SK-N-SH treated with all-trans-retinoic acid at 6 μM for 48 hours (cell line): ENCODE results near the gene SLC35C1.

Experiments
- ATAC-seq: fragments of 200-7000 bp; cut with Tn5 transposase; 3 replicates; pipeline ENCODE4 v1.9.1; 2020; ENCODE audit warnings: mild to moderate bottlenecking, moderate library complexity
- BACH2 ChIP-seq: fragments of 250-450 bp; sonication (Bioruptor Pico); IDR thresholded peaks from 2 replicates; pipeline ENCODE4 v1.9.0; 2021; ENCODE audit warnings: mild to moderate bottlenecking, borderline replicate concordance
- CSDC2 ChIP-seq: fragments of 250-450 bp; sonication (Bioruptor Pico); IDR thresholded peaks from 2 replicates; pipeline ENCODE4 v1.5.0; 2020; ENCODE audit warnings: mild to moderate bottlenecking, moderate library complexity
- ESRRG ChIP-seq: fragments of 250-450 bp; sonication (Bioruptor Pico); IDR thresholded peaks from 2 replicates; pipeline ENCODE4 v1.6.1; 2021; ENCODE audit warnings: mild to moderate bottlenecking
- GLIS3 ChIP-seq: fragments of 250-450 bp; sonication (Bioruptor Pico); IDR thresholded peaks from 2 replicates; pipeline ENCODE4 v1.5.0; 2020; ENCODE audit warnings: mild to moderate bottlenecking, moderate library complexity
- ISL1 ChIP-seq: fragments of 250-450 bp; sonication (Bioruptor Pico); IDR thresholded peaks from 2 replicates; pipeline ENCODE4 v2.1.2; 2022; ENCODE audit warnings: mild to moderate bottlenecking, moderate library complexity
- OSR1 ChIP-seq: fragments of 250-450 bp; sonication (Bioruptor Pico); IDR thresholded peaks from 2 replicates; pipeline ENCODE4 v1.8.0; 2022; ENCODE audit warnings: moderate library complexity, mild to moderate bottlenecking, inconsistent platforms
- PPARA ChIP-seq: fragments of 250-450 bp; sonication (Bioruptor Pico); IDR thresholded peaks from 2 replicates; pipeline ENCODE4 v1.5.0; 2020; ENCODE audit warnings: mild to moderate bottlenecking, borderline replicate concordance
- RARB ChIP-seq: fragments of 250-450 bp; sonication (Bioruptor Pico); IDR thresholded peaks from 2 replicates; pipeline ENCODE4 v1.8.0; 2021; ENCODE audit warnings: mild to moderate bottlenecking, moderate library complexity
- SNAI2 ChIP-seq: fragments of 250-450 bp; sonication (Bioruptor Pico); IDR thresholded peaks from 2 replicates; pipeline ENCODE4 v1.5.0; 2020; ENCODE audit warnings: mild to moderate bottlenecking, moderate library complexity
- TCF4 ChIP-seq: fragments of 250-450 bp; sonication (Bioruptor Pico); IDR thresholded peaks from 2 replicates; pipeline ENCODE4 v1.8.0; 2021; ENCODE audit warnings: mild to moderate bottlenecking, moderate library complexity, borderline replicate concordance
- TOX ChIP-seq: fragments of 250-450 bp; sonication (Bioruptor Pico); IDR thresholded peaks from 2 replicates; pipeline ENCODE4 v1.8.0; 2021; ENCODE audit warnings: mild to moderate bottlenecking, moderate library complexity, borderline replicate concordance
- ZC3H10 ChIP-seq: fragments of 250-450 bp; sonication (Bioruptor Pico); IDR thresholded peaks from 2 replicates; pipeline ENCODE4 v1.5.1; 2021; ENCODE audit warnings: mild to moderate bottlenecking, moderate library complexity
- ZFP3 ChIP-seq: fragments of 250-450 bp; sonication (Bioruptor Pico); IDR thresholded peaks from 2 replicates; pipeline ENCODE4 v1.5.0; 2020; ENCODE audit warnings: mild to moderate bottlenecking, moderate library complexity
- ZFP30 ChIP-seq: fragments of 450-650 bp; formaldehyde crosslinking; IDR thresholded peaks from 2 replicates; pipeline ENCODE4 v1.5.0; 2022; ENCODE audit warnings: mild to moderate bottlenecking, moderate library complexity
- ZNF565 ChIP-seq: fragments of 450-650 bp; formaldehyde crosslinking; conservative IDR thresholded peaks from 2 replicates; pipeline ENCODE4 v1.5.0; 2020; ENCODE audit warnings: low read depth, mild to moderate bottlenecking, moderate library complexity
- ZNF70 ChIP-seq: fragments of 450-650 bp; formaldehyde crosslinking; IDR thresholded peaks from 2 replicates; pipeline ENCODE4 v1.5.0; 2020; ENCODE audit warnings: mild to moderate bottlenecking, moderate library complexity
- ZNF8 ChIP-seq: fragments of 450-650 bp; formaldehyde crosslinking; IDR thresholded peaks from 2 replicates; pipeline ENCODE4 v1.5.0; 2020; ENCODE audit warnings: mild to moderate bottlenecking, moderate library complexity
- TF ChIP-seq, protein P1 (sequence below): fragments of 250-450 bp; sonication (Bioruptor Pico); IDR thresholded peaks from 2 replicates; pipeline ENCODE4 v1.5.1; 2021; ENCODE audit warnings: mild to moderate bottlenecking, moderate library complexity
- TF ChIP-seq, protein P2 (sequence below): fragments of 250-450 bp; sonication (Bioruptor Pico); IDR thresholded peaks from 2 replicates; pipeline ENCODE4 v1.5.0; 2020; ENCODE audit warnings: mild to moderate bottlenecking, moderate library complexity
- TF ChIP-seq, protein P3 (sequence below): fragments of 250-450 bp; sonication (Bioruptor Pico); IDR thresholded peaks from 2 replicates; pipeline ENCODE4 v1.8.0; 2020; ENCODE audit warnings: mild to moderate bottlenecking, moderate library complexity, borderline replicate concordance

The SLC35C1 gene

DNA sequence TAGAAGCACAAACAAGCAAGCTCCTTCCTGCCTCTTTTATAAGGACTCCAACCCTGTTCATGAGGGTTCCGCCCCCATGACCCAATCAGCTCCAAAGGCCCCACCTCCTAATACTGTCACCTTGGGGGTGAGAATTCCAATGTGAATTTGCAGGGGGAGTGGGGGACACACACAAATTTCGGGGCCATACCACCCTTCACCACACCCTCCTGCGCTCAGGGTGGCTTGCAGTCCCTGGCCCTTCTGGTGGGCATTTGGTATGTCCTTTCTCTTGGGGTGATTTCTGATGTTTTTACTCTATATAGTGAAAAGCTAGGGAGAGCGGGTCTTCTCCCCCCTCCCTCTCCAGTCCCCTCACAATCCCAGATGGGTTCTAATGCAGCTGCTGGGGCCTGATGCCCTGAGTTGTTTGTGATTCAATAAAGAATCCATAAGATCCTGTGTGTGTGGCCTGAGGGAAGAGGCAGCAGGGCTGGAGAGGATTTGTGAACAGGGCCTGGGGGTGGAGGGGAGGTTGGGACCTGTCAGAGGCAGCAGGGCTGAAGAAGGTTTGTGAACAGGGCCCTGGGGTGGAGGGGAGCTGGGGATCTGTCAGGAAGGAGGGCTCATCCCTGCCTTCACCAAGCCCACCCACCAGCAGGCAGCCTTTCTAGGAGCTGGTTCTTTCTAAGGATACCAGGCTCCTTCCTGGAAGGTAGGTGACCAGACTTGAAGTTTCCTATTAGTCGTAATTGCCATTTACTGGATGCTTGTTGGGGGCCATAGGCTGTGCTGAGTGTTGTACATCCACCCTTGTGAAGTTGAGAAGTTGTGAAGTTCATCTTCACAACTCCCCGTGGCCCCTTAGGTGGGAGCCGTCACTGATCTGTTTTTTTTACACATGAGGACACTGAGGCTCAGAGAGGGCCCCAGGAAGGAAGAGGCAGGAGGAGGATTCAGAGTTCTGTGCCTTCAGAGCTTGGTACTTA is 7.9 kb downstream of the SLC35C1 start:
- TF ChIP-seq, protein P1, sequence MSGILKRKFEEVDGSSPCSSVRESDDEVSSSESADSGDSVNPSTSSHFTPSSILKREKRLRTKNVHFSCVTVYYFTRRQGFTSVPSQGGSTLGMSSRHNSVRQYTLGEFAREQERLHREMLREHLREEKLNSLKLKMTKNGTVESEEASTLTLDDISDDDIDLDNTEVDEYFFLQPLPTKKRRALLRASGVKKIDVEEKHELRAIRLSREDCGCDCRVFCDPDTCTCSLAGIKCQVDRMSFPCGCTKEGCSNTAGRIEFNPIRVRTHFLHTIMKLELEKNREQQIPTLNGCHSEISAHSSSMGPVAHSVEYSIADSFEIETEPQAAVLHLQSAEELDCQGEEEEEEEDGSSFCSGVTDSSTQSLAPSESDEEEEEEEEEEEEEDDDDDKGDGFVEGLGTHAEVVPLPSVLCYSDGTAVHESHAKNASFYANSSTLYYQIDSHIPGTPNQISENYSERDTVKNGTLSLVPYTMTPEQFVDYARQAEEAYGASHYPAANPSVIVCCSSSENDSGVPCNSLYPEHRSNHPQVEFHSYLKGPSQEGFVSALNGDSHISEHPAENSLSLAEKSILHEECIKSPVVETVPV (CRISPR knock-in tag): no peak
- TF ChIP-seq, protein P2, sequence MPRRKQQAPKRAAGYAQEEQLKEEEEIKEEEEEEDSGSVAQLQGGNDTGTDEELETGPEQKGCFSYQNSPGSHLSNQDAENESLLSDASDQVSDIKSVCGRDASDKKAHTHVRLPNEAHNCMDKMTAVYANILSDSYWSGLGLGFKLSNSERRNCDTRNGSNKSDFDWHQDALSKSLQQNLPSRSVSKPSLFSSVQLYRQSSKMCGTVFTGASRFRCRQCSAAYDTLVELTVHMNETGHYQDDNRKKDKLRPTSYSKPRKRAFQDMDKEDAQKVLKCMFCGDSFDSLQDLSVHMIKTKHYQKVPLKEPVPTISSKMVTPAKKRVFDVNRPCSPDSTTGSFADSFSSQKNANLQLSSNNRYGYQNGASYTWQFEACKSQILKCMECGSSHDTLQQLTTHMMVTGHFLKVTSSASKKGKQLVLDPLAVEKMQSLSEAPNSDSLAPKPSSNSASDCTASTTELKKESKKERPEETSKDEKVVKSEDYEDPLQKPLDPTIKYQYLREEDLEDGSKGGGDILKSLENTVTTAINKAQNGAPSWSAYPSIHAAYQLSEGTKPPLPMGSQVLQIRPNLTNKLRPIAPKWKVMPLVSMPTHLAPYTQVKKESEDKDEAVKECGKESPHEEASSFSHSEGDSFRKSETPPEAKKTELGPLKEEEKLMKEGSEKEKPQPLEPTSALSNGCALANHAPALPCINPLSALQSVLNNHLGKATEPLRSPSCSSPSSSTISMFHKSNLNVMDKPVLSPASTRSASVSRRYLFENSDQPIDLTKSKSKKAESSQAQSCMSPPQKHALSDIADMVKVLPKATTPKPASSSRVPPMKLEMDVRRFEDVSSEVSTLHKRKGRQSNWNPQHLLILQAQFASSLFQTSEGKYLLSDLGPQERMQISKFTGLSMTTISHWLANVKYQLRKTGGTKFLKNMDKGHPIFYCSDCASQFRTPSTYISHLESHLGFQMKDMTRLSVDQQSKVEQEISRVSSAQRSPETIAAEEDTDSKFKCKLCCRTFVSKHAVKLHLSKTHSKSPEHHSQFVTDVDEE (CRISPR knock-in tag): no peak
- TF ChIP-seq BACH2 (no peak), ZFP30 (no peak), ZC3H10 (no peak)
- no peak for ATAC-seq

GRCh38 chr11:45815747-45816146 is 10.8 kb downstream of the SLC35C1 start:
- TF ChIP-seq, protein P2 (CRISPR knock-in tag): no peak
- TF ChIP-seq, all 23 proteins: peak for 0
- peak; percentile 74 for ATAC-seq

DNA sequence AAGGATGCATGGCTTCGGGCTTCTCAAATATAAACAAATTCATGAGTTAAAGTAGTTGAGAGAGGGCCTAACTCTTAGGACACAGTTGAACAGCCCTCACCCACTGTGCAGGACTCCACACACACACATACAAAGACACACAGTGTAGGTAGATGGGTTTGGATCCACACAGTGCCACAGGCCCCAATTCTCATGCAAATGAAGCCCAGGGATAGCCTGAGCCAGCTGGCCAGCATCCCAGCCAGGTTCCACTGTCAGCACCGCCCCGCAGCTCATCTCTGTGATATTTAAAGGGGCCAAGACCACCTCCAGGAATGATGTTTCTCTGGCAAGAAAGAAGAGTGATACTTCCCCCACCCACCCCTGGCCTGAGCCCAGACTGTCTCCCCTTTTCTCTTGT is 11.7 kb downstream of the SLC35C1 start:
- peak; percentile 48 for ATAC-seq
- TF ChIP-seq ZC3H10: no peak
- TF ChIP-seq CSDC2 (CRISPR knock-in tag): no peak
- TF ChIP-seq OSR1 (CRISPR knock-in tag): no peak
- TF ChIP-seq ISL1 (CRISPR knock-in tag): no peak

- ATAC-seq: no peak
- TF ChIP-seq RARB (CRISPR knock-in tag) (no peak), ZNF8 (CRISPR knock-in tag) (no peak), ZFP30 (no peak), GLIS3 (no peak), TOX (no peak), SNAI2 (CRISPR knock-in tag) (no peak), TCF4 (CRISPR knock-in tag) (no peak), PPARA (CRISPR knock-in tag) (no peak), ZNF565 (CRISPR knock-in tag) (no peak), ESRRG (CRISPR knock-in tag) (no peak), CSDC2 (CRISPR knock-in tag) (no peak), ISL1 (CRISPR knock-in tag) (no peak), ZNF70 (CRISPR knock-in tag) (no peak), ZC3H10 (no peak), ZFP3 (no peak)
- TF ChIP-seq, protein P3, sequence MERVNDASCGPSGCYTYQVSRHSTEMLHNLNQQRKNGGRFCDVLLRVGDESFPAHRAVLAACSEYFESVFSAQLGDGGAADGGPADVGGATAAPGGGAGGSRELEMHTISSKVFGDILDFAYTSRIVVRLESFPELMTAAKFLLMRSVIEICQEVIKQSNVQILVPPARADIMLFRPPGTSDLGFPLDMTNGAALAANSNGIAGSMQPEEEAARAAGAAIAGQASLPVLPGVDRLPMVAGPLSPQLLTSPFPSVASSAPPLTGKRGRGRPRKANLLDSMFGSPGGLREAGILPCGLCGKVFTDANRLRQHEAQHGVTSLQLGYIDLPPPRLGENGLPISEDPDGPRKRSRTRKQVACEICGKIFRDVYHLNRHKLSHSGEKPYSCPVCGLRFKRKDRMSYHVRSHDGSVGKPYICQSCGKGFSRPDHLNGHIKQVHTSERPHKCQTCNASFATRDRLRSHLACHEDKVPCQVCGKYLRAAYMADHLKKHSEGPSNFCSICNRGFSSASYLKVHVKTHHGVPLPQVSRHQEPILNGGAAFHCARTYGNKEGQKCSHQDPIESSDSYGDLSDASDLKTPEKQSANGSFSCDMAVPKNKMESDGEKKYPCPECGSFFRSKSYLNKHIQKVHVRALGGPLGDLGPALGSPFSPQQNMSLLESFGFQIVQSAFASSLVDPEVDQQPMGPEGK (CRISPR knock-in tag): no peak
- TF ChIP-seq, protein P2 (CRISPR knock-in tag): no peak
- TF ChIP-seq, protein P1 (CRISPR knock-in tag): no peak
Measured at GRCh38 chr11:45817191-45817590, 12.2 kb downstream of the SLC35C1 start.
